ENCODE data around the gene ACOX2. TPM values are rescaled to one million over a fixed set of nuclear protein-coding genes. Genes with fewer than 3 reads are reported as not detected.

ACOX2 gene
- total RNA-seq, 1 experiment from 2014 or later: 9.5 TPM

DNA sequence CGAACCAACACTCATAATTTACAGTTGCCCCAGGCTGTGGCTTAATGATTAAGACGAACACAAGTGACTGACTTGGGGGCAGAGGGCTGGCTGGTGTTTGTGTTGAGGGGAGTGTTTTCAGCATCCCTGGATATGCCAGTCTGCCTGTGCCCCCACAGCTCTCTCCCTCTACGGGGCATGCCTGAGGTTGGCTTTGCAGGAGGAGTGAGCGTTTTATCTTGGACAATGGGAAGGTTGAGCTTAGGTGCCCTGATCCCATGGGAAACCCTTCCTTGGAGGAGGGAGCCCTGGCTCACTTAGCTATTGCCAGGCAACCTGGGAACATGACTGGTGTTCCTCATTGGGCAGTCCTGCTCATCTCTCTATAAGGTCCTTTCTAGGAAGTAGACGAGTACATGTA, 22.6 kb upstream of the ACOX2 start:
- no peaks in the 10 kb centered on the region for H3K27me3 Mint-ChIP-seq (ENCODE audit: insufficient read depth, unreplicated experiment)
- no peaks in the 10 kb centered on the region for H3K9me3 ChIP-seq
- no peak overlapping the region for H3K4me3 Mint-ChIP-seq (ENCODE audit: unreplicated experiment)
- H3K9me3 Mint-ChIP-seq (ENCODE audit: unreplicated experiment): no peaks in the 10 kb centered on the region
- ChIA-PET CTCF (interaction anchor here (0.6 to 2.3 kb wide), 2 partner anchors 71 to 73 kb away, joined by 3 to 24 read pairs; no protein-coding TSS in a partner anchor), POLR2A (no interaction called here)
- BruUV-seq (replicated peaks): no TSS peak
- H3K36me3 ChIP-seq (ENCODE audit: control insufficient read depth, insufficient read depth, low read length): no peaks in the 10 kb centered on the region
- no peaks in the 10 kb centered on the region for H3K27me3 ChIP-seq (replicated peaks; ENCODE audit: control insufficient read depth, insufficient read depth, low read length)
- intact Hi-C loops (cut with micrococcal nuclease; ENCODE audit: unreplicated experiment): no loop called here
- H3K4me1 ChIP-seq: peaks cover 33% of the 10 kb centered on the region
- H3K27ac Mint-ChIP-seq (ENCODE audit: unreplicated experiment): no peak overlapping the region
- DNase-seq: no peak
- peaks cover 34% of the 10 kb centered on the region for H3K4me1 Mint-ChIP-seq (ENCODE audit: low read depth, unreplicated experiment)
- TF ChIP-seq, protein P1, sequence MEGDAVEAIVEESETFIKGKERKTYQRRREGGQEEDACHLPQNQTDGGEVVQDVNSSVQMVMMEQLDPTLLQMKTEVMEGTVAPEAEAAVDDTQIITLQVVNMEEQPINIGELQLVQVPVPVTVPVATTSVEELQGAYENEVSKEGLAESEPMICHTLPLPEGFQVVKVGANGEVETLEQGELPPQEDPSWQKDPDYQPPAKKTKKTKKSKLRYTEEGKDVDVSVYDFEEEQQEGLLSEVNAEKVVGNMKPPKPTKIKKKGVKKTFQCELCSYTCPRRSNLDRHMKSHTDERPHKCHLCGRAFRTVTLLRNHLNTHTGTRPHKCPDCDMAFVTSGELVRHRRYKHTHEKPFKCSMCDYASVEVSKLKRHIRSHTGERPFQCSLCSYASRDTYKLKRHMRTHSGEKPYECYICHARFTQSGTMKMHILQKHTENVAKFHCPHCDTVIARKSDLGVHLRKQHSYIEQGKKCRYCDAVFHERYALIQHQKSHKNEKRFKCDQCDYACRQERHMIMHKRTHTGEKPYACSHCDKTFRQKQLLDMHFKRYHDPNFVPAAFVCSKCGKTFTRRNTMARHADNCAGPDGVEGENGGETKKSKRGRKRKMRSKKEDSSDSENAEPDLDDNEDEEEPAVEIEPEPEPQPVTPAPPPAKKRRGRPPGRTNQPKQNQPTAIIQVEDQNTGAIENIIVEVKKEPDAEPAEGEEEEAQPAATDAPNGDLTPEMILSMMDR (IDR thresholded peaks at IDR 0.05; ENCODE audit: insufficient read depth in 1 of 2, low read depth in 1 of 2, low read length in 1 of 2, severe bottlenecking in 1 of 2, unreplicated experiment in 1 of 2): no peak
- no peak overlapping the region for H3K4me3 ChIP-seq (ENCODE audit: low read depth, low read length)
- peaks cover 5% of the 10 kb centered on the region for H3K36me3 Mint-ChIP-seq (ENCODE audit: insufficient read depth, unreplicated experiment)

DNA sequence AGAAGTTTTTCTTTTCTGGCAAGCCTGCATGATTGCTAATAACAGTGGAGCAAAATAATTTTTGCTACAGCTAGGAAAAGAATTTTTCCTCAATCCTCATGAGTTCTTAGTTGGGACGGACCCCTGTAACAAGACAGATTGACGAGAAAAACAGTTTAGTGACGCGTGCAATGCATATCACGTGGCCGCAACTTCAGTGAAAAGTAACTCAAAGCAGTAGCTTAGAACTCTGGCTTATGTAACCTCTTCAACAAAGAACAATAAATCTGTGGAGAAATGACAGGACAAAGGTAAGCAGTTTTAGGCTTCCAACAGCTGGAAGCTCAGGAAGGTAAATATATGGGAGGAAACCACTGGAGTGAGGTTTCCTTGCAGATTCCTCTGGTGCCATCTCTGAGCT, 20.5 kb upstream of the ACOX2 start:
- Mint-ChIP-seq H3K4me3 (ENCODE audit: unreplicated experiment) (no peak overlapping the region), H3K36me3 (ENCODE audit: insufficient read depth, unreplicated experiment) (peaks cover 5% of the 10 kb centered on the region), H3K9me3 (ENCODE audit: unreplicated experiment) (peaks cover 8% of the 10 kb centered on the region), H3K4me1 (ENCODE audit: low read depth, unreplicated experiment) (peaks cover 33% of the 10 kb centered on the region), H3K27me3 (ENCODE audit: insufficient read depth, unreplicated experiment) (no peaks in the 10 kb centered on the region), H3K27ac (ENCODE audit: unreplicated experiment) (peak overlapping the region; percentile 45)
- Histone ChIP-seq H3K4me3 (ENCODE audit: low read depth, low read length) (no peak overlapping the region), H3K36me3 (ENCODE audit: control insufficient read depth, insufficient read depth, low read length) (no peaks in the 10 kb centered on the region), H3K27me3 (replicated peaks; ENCODE audit: control insufficient read depth, insufficient read depth, low read length) (no peaks in the 10 kb centered on the region), H3K4me1 (peaks cover 37% of the 10 kb centered on the region), H3K9me3 (no peaks in the 10 kb centered on the region)
- TF ChIP-seq, protein P1 (IDR thresholded peaks at IDR 0.05; ENCODE audit: insufficient read depth in 1 of 2, low read depth in 1 of 2, low read length in 1 of 2, severe bottlenecking in 1 of 2, unreplicated experiment in 1 of 2): no peak
- intact Hi-C loops (cut with micrococcal nuclease; ENCODE audit: unreplicated experiment): no loop called here
- no TSS peak for BruUV-seq (replicated peaks)
- no peak for DNase-seq
- CTCF ChIA-PET: interaction anchor here (0.6 to 1.5 kb wide), 6 partner anchors 21 to 251 kb away, joined by 3 to 6 read pairs (median 4); partner anchors contain the start of gene HTD2
- POLR2A ChIA-PET: interaction anchor here (0.6 kb wide), 1 partner anchor 24 kb away, joined by 3 read pairs; no protein-coding TSS in a partner anchor

GRCh38 chr3:58556761-58557221, 19.8 kb upstream of the ACOX2 start:
- Mint-ChIP-seq H3K27ac (ENCODE audit: unreplicated experiment) (no peak overlapping the region), H3K36me3 (ENCODE audit: insufficient read depth, unreplicated experiment) (peaks cover 5% of the 10 kb centered on the region), H3K4me1 (ENCODE audit: low read depth, unreplicated experiment) (peaks cover 26% of the 10 kb centered on the region), H3K27me3 (ENCODE audit: insufficient read depth, unreplicated experiment) (no peaks in the 10 kb centered on the region), H3K4me3 (ENCODE audit: unreplicated experiment) (no peak overlapping the region), H3K9me3 (ENCODE audit: unreplicated experiment) (peaks cover 15% of the 10 kb centered on the region)
- intact Hi-C loops (cut with micrococcal nuclease; ENCODE audit: unreplicated experiment): no loop called here
- ChIA-PET CTCF (interaction anchor here (0.5 to 1.5 kb wide), 5 partner anchors 21 to 1301 kb away, joined by 3 to 6 read pairs (median 4); partner anchors contain the start of gene HTD2), POLR2A (no interaction called here)
- no peak overlapping the region for H3K4me3 ChIP-seq (ENCODE audit: low read depth, low read length)
- TF ChIP-seq, protein P1 (IDR thresholded peaks at IDR 0.05; ENCODE audit: insufficient read depth in 1 of 2, low read depth in 1 of 2, low read length in 1 of 2, severe bottlenecking in 1 of 2, unreplicated experiment in 1 of 2): no peak
- DNase-seq: no peak
- no peaks in the 10 kb centered on the region for H3K27me3 ChIP-seq (replicated peaks; ENCODE audit: control insufficient read depth, insufficient read depth, low read length)
- H3K9me3 ChIP-seq: no peaks in the 10 kb centered on the region
- BruUV-seq (replicated peaks): no TSS peak
- peaks cover 32% of the 10 kb centered on the region for H3K4me1 ChIP-seq
- no peaks in the 10 kb centered on the region for H3K36me3 ChIP-seq (ENCODE audit: control insufficient read depth, insufficient read depth, low read length)

All from Caco-2 (cell line).